H9 (cell line): ENCODE results near the gene IL1RAPL1. TPM values are rescaled to one million over a fixed set of nuclear protein-coding genes. Genes with fewer than 3 reads are reported as not detected.

ENCODE experiments used
- DNase-seq: peaks from one replicate; pipeline ENCODE4 v3.0.0-alpha.2; 2017
- H2AFZ ChIP-seq: one replicate; pipeline ENCODE4 v1.6.1; 2013; ENCODE audit warnings: mild to moderate bottlenecking, low read length, control low read depth, moderate library complexity
- H2AK5ac ChIP-seq: 2 replicates; pipeline ENCODE4 v1.6.1; 2013; ENCODE audit warnings: low read length, control low read depth, mixed read lengths; ENCODE audit not compliant: insufficient read length
- H2BK120ac ChIP-seq: one replicate; pipeline ENCODE4 v1.6.1; 2013; ENCODE audit warnings: low read depth, mild to moderate bottlenecking, low read length, control low read depth, inconsistent platforms; ENCODE audit not compliant: poor library complexity, severe bottlenecking
- H2BK12ac ChIP-seq: 2 replicates; pipeline ENCODE4 v1.6.1; 2013; ENCODE audit warnings: low read length, control low read depth, mixed read lengths, low read depth; ENCODE audit not compliant: insufficient read length
- H2BK15ac ChIP-seq: 2 replicates; pipeline ENCODE4 v1.6.1; 2013; ENCODE audit warnings: low read depth, low read length, control low read depth
- H2BK20ac ChIP-seq: one replicate; pipeline ENCODE4 v1.6.1; 2013; ENCODE audit warnings: low read depth, mild to moderate bottlenecking, low read length, control low read depth, inconsistent platforms; ENCODE audit not compliant: poor library complexity, severe bottlenecking
- H2BK5ac ChIP-seq: 2 replicates; pipeline ENCODE4 v1.6.1; 2013; ENCODE audit warnings: low read length, control low read depth, mixed read lengths; ENCODE audit not compliant: insufficient read length
- H3K14ac ChIP-seq: 2 replicates; pipeline ENCODE4 v1.6.1; 2013; ENCODE audit warnings: low read length, control low read depth; ENCODE audit not compliant: insufficient read depth
- H3K18ac ChIP-seq: 2 replicates; pipeline ENCODE4 v1.6.1; 2013; ENCODE audit warnings: low read depth, mild to moderate bottlenecking, mixed read lengths, low read length, control low read depth; ENCODE audit not compliant: insufficient read length
- H3K23ac ChIP-seq: 2 replicates; pipeline ENCODE4 v1.6.1; 2013; ENCODE audit warnings: low read length, control low read depth, mixed read lengths, low read depth; ENCODE audit not compliant: insufficient read length
- H3K23me2 ChIP-seq: 2 replicates; pipeline ENCODE4 v1.6.1; 2013; ENCODE audit warnings: low read depth, mild to moderate bottlenecking, mixed read lengths, low read length, control low read depth; ENCODE audit not compliant: insufficient read length, poor library complexity, severe bottlenecking
- H3K27ac ChIP-seq: 2 replicates; pipeline ENCODE4 v1.5.1; 2013; ENCODE audit warnings: low read length, control low read depth, mixed read lengths, low read depth; ENCODE audit not compliant: insufficient read length
- H3K27me3 ChIP-seq: 2 replicates; pipeline ENCODE4 v1.6.1; 2013; ENCODE audit warnings: low read length, control low read depth, inconsistent platforms; ENCODE audit not compliant: insufficient read depth
- H3K4ac ChIP-seq: 2 replicates; pipeline ENCODE4 v1.6.1; 2013; ENCODE audit warnings: low read depth, mild to moderate bottlenecking, control low read depth, inconsistent platforms, low read length, moderate library complexity
- H3K4me1 ChIP-seq: 2 replicates; pipeline ENCODE4 v1.6.1; 2013; ENCODE audit warnings: low read length, control low read depth, inconsistent platforms; ENCODE audit not compliant: insufficient read depth
- H3K4me2 ChIP-seq: 2 replicates; pipeline ENCODE4 v1.6.1; 2013; ENCODE audit warnings: low read length, control low read depth, mixed read lengths; ENCODE audit not compliant: insufficient read length, insufficient read depth
- H3K56ac ChIP-seq: 2 replicates; pipeline ENCODE4 v1.6.1; 2013; ENCODE audit warnings: low read depth, mild to moderate bottlenecking, mixed read lengths, low read length, control low read depth; ENCODE audit not compliant: insufficient read length
- H3K79me1 ChIP-seq: 2 replicates; pipeline ENCODE4 v1.6.1; 2013; ENCODE audit warnings: low read depth, mild to moderate bottlenecking, moderate library complexity, low read length, control low read depth, inconsistent platforms; ENCODE audit not compliant: insufficient read depth, poor library complexity, severe bottlenecking
- H3K79me2 ChIP-seq: 2 replicates; pipeline ENCODE4 v1.6.1; 2013; ENCODE audit warnings: low read length, control low read depth, inconsistent platforms; ENCODE audit not compliant: insufficient read depth
- H3K9ac ChIP-seq: 2 replicates; pipeline ENCODE4 v1.6.1; 2013; ENCODE audit warnings: low read length, control low read depth, mixed read lengths; ENCODE audit not compliant: insufficient read length; ENCODE audit errors: extremely low read depth
- H3K9me3 ChIP-seq: one replicate; pipeline ENCODE4 v1.6.1; 2013; ENCODE audit warnings: low read depth, low read length, inconsistent platforms; ENCODE audit not compliant: control insufficient read depth
- H3T11ph ChIP-seq: one replicate; pipeline ENCODE4 v1.6.1; 2013; ENCODE audit warnings: mild to moderate bottlenecking, low read length, control low read depth, inconsistent platforms
- H4K20me1 ChIP-seq: one replicate; pipeline ENCODE4 v1.6.1; 2013; ENCODE audit not compliant: control insufficient read depth, insufficient read length, insufficient read depth
- H4K5ac ChIP-seq: 2 replicates; pipeline ENCODE4 v1.6.1; 2013; ENCODE audit warnings: low read depth, mild to moderate bottlenecking, mixed read lengths, low read length, control low read depth; ENCODE audit not compliant: insufficient read length
- H4K8ac ChIP-seq: replicated peaks from 2 replicates; pipeline ENCODE4 v1.6.1; 2013; ENCODE audit warnings: low read length, control low read depth, mixed read lengths, low read depth; ENCODE audit not compliant: insufficient read length
- H4K91ac ChIP-seq: 2 replicates; pipeline ENCODE4 v1.6.1; 2013; ENCODE audit warnings: low read depth, mild to moderate bottlenecking, moderate library complexity, mixed read lengths, low read length, control low read depth; ENCODE audit not compliant: insufficient read length
- H3K27ac Mint-ChIP-seq, 3 experiments: 2 replicates in 2 of 3; 3 replicates in 1 of 3; pipeline ENCODE4 v1.8.0; 2020 to 2021; ENCODE audit warnings: mixed read lengths in 3 of 3, mild to moderate bottlenecking in 1 of 3, moderate library complexity in 1 of 3
- H3K27me3 Mint-ChIP-seq: 2 replicates; pipeline ENCODE4 v1.8.0; 2021; ENCODE audit warnings: low read depth, mild to moderate bottlenecking, moderate library complexity, mixed read lengths
- H3K36me3 Mint-ChIP-seq, 3 experiments: 2 replicates in 2 of 3; 3 replicates in 1 of 3; pipeline ENCODE4 v1.8.0; 2020 to 2021; ENCODE audit warnings: low read depth in 3 of 3, mixed read lengths in 3 of 3; ENCODE audit not compliant: insufficient read depth in 1 of 3
- H3K4me1 Mint-ChIP-seq, 2 experiments: 2 replicates each; pipeline ENCODE4 v1.8.0; 2020; ENCODE audit warnings: mixed read lengths in 2 of 2
- H3K4me3 Mint-ChIP-seq, 2 experiments: 2 replicates in 1 of 2; 3 replicates in 1 of 2; pipeline ENCODE4 v1.8.0; 2020 to 2021; ENCODE audit warnings: mild to moderate bottlenecking in 2 of 2, mixed read lengths in 2 of 2, moderate library complexity in 1 of 2
- H3K9me3 Mint-ChIP-seq, 2 experiments: 2 replicates in 1 of 2; 3 replicates in 1 of 2; pipeline ENCODE4 v1.8.0; 2020; ENCODE audit warnings: mild to moderate bottlenecking in 2 of 2, mixed read lengths in 2 of 2, moderate library complexity in 1 of 2
- WGBS: extraction: QIAGEN DNeasy Blood & Tissue Kit; methylation state at CpG from one replicate; pipeline ENCODE4 v1.1.7; 2013; ENCODE audit warnings: missing lambda C conversion rate, low lambda C conversion rate, mixed read lengths; ENCODE audit not compliant: insufficient read length; ENCODE audit errors: extremely low coverage; 5-methylcytosine and 5-hydroxymethylcytosine counted together
- total RNA-seq: library from RNA; stranded (reverse); gene quantifications from 2 replicates; pipeline ENCODE4 v1.2.1, GENCODE V29; 2021
- TF ChIP-seq, protein P1 (sequence below): fragments of 200-600 bp; sonication (generic); conservative IDR thresholded peaks from 3 replicates; pipeline ENCODE4 v1.8.0; 2021; ENCODE audit warnings: antibody characterized with exemption, mild to moderate bottlenecking

IL1RAPL1 gene
- total RNA-seq, 1 experiment from 2014 or later = 0.31 TPM

DNA sequence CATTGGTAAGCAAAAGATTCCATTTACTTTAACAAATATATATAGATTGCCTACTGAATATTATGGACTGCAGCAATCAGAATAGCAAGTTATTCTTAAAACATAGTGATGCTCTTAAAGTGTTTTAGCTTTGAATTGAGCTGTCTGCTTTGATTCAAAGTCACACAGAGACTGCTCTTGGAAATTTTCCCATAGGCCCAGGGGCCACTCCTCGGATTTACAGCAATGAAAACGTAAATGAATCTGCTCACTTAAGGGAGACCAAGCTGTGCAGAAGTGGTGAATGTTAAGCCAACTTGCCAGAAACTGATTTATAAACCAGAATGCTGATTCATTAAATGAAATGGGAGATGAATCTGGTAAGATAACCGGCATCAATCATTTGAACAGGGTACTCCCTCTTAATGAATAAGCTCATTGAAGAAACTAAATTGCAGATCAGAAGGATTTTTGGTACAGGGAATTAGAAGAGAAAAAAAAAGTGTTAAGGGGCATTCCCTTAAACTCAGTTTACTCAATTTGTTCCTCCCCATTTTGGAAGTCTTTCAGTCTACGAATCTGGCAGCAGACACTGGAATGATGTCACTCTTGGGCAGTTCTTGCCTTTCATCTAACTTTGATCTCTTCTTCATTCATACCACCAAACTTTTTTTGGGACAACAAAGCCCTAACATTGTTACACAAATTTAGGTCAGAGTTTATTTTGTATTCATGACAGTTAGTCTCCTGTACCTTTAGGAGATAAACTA is 1264.8 kb downstream of the IL1RAPL1 start:
- H4K91ac ChIP-seq = no peak overlapping the region

More for the DNA sequence above, 1264.8 kb downstream of the IL1RAPL1 start:
- TF ChIP-seq, protein P1, sequence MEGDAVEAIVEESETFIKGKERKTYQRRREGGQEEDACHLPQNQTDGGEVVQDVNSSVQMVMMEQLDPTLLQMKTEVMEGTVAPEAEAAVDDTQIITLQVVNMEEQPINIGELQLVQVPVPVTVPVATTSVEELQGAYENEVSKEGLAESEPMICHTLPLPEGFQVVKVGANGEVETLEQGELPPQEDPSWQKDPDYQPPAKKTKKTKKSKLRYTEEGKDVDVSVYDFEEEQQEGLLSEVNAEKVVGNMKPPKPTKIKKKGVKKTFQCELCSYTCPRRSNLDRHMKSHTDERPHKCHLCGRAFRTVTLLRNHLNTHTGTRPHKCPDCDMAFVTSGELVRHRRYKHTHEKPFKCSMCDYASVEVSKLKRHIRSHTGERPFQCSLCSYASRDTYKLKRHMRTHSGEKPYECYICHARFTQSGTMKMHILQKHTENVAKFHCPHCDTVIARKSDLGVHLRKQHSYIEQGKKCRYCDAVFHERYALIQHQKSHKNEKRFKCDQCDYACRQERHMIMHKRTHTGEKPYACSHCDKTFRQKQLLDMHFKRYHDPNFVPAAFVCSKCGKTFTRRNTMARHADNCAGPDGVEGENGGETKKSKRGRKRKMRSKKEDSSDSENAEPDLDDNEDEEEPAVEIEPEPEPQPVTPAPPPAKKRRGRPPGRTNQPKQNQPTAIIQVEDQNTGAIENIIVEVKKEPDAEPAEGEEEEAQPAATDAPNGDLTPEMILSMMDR = no peak
- Histone ChIP-seq H2AFZ (no peak overlapping the region), H2BK5ac (no peak overlapping the region), H3K9me3 (no peaks in the 10 kb centered on the region), H4K5ac (no peak overlapping the region), H3K79me1 (no peaks in the 10 kb centered on the region), H2BK20ac (no peak overlapping the region), H3T11ph (no peak overlapping the region), H4K8ac (no peak overlapping the region), H3K4ac (no peak overlapping the region), H3K27me3 (no peaks in the 10 kb centered on the region), H2AK5ac (no peak overlapping the region), H3K23ac (no peak overlapping the region), H3K4me1 (no peaks in the 10 kb centered on the region), H3K4me2 (no peak overlapping the region), H3K79me2 (no peaks in the 10 kb centered on the region), H3K14ac (no peak overlapping the region), H3K9ac (no peak overlapping the region), H2BK120ac (no peak overlapping the region), H4K20me1 (no peaks in the 10 kb centered on the region), H3K27ac (no peak overlapping the region), H3K56ac (no peak overlapping the region), H2BK15ac (no peak overlapping the region), H3K18ac (no peak overlapping the region), H3K23me2 (no peaks in the 10 kb centered on the region), H2BK12ac (no peak overlapping the region)
- no peaks in the 10 kb centered on the region; a peak in 2 of 7 replicates for H3K36me3 Mint-ChIP-seq
- no peak overlapping the region for H3K4me3 Mint-ChIP-seq
- no peaks in the 10 kb centered on the region for H3K27me3 Mint-ChIP-seq
- peaks cover 0 to 5% of the 10 kb centered on the region in 2 experiments; a peak in 2 of 4 replicates for H3K4me1 Mint-ChIP-seq
- peaks cover 3 to 39% of the 10 kb centered on the region in 2 experiments; a peak in 4 of 5 replicates for H3K9me3 Mint-ChIP-seq
- DNase-seq = no peak
- WGBS = no CpG with 5 or more reads among the region's 4 CpGs
- H3K27ac Mint-ChIP-seq = no peak overlapping the region
